Iris pigment epithelial cell (primary cell): ENCODE data around the gene NCAM1.

Experiments
- DNase-seq: peaks from one replicate; pipeline ENCODE4 v3.0.0-alpha.2; 2011; ENCODE audit warnings: low read depth

Gene NCAM1

DNA sequence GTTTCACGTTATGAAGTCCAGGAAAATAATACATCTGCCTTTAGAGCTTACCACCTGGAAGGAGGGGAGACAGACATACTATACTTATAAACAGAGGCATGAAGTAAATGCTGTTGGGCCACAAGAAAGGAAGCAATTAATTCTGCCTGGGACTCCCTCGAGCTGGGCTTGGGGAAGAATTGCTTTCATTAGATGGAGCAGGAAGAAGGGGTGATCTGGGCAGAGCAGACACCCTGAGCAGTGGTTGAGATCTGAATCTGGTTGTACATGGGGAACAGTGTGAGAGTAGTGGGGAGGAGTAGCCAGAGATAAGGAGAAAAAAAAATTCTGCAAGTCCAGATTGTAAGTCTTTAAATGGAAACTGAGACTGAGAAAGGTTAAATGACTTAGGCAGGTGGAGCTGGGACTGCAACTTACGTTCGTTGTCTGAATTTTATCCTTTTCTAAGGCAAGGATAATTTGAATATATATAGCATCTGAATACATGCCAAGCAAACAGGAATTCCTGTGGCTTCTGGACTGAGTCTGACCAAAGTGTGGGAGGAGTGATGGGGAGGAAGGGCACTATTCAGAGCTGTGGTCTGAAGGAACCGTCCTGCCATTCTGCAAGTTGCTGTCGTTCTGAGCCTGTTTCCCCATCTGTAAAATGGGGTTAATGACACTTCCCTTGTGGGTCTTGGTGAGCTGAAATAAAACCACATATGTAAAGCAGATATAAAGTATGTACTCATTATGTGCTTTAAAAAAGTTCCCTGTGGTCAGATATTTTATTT is 7.9 kb downstream of the NCAM1 start:
- DNase-seq: peak; percentile 84

DNA sequence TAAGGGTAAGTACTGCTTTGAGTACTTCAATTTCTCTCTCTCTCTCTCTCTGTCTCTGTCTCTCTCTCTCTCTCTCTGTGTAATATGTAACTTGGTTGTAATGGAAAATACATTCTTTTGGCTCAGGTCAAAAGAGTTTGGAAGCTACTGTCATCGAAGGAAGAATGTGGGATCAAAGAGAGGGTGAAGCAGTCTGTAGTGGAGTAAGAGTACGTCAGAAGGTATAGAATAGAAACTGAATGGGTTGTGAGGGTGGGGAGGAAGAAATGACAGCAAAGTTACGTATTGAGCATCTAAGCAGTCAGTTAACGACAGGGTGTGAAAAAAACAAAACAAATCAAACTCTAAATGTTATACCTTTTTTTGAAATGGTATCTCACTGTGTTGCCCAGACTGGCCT is 10.0 kb downstream of the NCAM1 start:
- DNase-seq: no peak

GRCh38 chr11:112971827-112972226 is 10.6 kb downstream of the NCAM1 start:
- DNase-seq: no peak

GRCh38 chr11:112972399-112973145 is 11.4 kb downstream of the NCAM1 start:
- DNase-seq: no peak

DNA sequence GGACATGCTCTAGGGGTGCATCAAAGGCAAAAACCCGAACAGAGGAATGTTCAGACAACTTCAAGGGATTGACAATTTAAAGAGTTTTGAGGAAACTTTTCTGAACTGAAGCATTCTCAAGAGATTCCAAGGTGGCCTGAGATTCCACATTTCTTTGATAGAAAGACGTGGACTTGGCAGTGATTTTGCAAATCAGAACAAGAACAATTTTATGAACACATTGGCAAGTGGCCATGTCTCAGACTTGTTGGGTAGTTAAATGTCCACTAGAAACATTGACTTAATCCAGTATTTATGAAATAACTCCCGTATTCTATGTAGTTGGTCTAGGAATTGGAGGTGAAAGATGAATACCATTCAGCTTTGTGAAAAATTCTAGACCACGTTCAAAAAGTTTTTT is 13.8 kb downstream of the NCAM1 start:
- peak; percentile 28 for DNase-seq

DNA sequence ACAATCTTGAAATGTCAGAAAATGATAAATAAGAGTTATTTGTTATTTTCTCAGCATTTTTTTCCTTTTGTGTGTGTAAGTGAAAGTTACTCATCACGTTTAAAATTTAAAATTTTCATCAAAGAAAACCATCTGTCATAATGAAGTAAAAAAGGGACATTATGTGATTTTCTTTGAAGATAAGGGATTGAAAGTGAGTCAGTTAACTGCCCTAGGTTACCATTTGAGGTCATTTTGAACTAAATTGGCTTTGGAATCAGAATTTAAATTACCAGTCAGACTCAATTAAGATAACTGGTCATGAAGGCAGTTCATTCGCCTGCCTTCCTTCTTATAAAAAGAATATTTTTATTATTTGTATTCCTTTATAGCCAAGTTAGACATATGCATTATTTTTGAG is 14.3 kb downstream of the NCAM1 start:
- no peak for DNase-seq

GRCh38 chr11:112977755-112978154 is 16.5 kb downstream of the NCAM1 start:
- DNase-seq: peak; percentile 96

- no peak for DNase-seq
Measured at GRCh38 chr11:112983887-112984286, 22.7 kb downstream of the NCAM1 start.

DNA sequence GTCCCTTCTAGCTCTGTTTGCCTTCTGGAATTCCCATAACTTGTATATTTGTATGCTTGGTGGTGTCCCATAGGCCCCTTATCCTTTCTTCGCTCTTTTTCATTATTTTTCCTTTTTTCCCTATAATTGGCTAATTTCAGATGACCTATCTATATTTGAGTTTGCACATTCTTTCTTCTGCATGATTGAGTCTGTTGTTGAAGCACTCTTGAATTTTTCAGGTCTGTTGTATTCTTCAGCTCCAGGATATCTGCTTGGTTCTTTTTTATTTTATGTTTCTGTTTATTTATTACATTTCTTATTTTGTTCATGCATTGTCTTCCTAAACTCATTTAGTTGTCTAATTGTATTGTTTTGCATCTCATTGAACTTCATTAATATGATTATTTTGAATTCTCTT is 28.0 kb downstream of the NCAM1 start:
- DNase-seq: no peak

- DNase-seq: no peak
Measured at GRCh38 chr11:112993808-112994207, 32.6 kb downstream of the NCAM1 start.

DNA sequence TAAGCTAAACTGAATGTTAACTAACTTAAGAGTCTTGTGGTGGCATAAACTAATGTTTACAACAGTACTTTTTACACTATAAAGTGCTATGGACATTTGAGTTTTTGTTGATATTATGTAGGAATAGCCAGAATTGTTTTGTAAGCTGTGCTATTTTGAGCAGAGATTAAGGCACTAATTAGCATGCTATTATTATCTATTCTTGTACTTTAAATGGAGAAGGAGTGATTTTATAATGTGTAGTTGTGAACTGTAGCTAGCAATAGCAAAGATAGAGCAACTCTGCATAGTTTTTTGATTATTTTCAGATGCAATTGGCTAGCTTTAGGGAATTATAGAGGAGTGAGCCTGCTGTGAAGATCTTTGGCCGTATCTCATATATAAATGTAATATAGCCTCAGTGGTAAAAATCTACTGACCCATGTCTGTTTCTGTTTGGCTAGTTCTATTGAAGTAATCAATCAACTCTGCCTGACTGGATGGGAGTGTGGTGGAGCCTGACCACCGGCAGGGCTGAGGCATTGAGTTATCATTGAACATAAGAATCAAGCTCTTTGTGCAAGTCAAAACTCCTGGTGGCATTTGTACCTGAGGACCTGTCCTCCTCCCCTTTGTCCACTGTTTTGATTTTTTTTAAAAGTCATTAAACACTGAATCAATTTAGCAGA is 34.3 kb downstream of the NCAM1 start:
- DNase-seq: no peak

DNA sequence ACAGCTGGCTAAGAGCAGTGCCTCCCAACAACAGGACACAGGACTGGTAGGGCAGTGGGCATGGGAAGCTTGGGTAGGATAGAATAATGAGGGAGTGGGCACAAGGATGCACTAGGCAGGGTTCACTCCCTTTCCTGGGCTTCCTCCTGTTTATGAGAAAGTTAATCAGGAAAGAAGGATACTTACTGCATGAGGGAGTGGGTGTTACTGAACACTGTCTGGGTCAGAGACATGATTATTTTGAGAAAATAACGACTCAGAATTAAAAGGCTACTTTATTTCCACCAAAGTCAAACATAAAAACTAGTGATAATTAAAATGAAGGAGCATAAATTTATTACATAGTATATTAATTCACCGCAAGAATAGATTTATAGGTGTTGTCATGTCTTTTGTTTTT is 35.8 kb downstream of the NCAM1 start:
- no peak for DNase-seq

DNA sequence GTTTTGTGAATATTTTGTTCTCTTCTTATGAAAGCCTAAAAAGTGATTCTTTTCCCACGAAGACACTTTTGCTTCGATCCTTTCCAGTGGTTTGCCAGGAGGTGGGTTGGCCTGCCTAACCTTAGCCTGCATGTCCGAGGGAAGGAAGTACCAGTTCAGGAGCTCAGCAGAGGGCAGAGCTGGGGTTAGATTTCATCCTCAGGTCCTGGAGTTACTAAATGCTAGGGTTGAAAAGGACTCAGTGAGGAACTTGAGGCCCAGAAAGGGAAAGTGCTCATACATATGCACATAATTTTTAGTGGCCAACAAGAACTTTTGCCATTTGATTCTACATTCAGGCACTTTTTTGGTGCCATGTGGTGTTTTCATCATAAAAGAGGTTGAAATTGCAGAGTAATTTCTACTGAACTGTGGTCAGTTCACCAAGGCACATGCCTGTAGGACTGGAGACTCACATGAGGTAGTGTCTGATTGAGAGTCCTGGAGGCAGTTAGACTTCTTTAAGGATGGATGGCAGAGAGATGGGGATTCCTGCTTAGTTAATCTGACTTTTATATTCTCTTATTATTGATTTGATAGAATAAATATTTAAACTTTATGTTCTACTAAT is 36.7 kb downstream of the NCAM1 start:
- no peak for DNase-seq

DNA sequence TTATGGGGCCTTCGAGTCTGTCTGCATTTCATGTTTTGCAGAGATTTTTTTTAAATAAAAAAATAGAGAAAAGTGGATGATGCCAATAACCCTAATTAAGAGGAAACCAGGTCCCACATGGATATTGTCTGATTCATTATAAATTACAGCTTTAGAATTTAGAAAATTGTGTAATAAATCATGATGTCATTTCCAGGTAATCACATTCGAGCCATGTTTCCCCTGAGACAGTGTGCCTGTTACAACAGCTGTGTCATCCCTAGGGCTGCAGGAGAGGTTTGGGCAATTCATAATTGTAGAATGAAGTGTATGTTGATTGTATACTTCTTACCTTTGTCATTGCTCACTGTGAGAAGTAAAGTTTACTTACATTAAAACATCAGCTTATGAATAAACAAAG is 38.3 kb downstream of the NCAM1 start:
- DNase-seq: peak; percentile 16

DNA sequence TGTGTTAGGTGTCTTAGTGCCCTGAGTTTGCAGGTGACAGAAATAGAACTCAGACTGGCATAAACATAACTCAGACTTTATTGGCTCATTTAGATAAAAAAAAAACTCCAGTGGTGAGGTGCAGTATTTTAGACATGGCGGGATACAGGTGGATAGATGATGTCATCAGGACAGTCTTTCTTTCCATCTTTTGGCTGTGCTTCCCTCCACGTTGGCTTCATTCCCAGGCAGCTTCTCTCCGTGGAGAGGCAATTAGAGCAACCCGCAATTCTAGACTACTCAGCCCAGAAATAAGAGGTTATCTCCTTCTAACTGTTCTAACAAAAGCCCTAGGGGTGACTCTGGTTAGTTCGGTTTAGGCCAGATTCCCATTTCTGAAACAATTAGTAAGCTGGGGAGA is 40.5 kb downstream of the NCAM1 start:
- DNase-seq: peak; percentile 37

- peak; percentile 60 for DNase-seq
Measured at GRCh38 chr11:113006896-113007445, 45.8 kb downstream of the NCAM1 start.

GRCh38 chr11:113014262-113015097 is 53.3 kb downstream of the NCAM1 start:
- DNase-seq: peak; percentile 66

DNA sequence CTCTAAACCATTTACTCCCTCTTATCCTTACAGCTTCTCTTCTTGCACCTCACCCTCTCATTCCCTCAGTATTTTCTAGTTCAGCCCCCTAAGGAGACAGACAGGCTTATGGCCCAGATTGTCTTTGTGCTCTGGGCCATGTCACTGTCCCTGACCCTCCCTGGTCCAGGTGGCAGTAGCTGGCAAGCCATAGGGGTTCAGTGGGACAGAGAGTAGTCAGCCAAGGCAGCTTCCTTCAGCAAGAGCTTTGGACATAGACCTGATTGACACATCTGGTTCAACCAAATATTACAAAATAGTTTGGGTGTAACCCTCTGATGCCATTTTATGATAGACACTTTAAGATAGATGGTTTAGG is 53.9 kb downstream of the NCAM1 start:
- no peak for DNase-seq

GRCh38 chr11:113016905-113017304 is 55.7 kb downstream of the NCAM1 start:
- DNase-seq: peak; percentile 84

GRCh38 chr11:113018913-113019312 is 57.7 kb downstream of the NCAM1 start:
- DNase-seq: no peak

- no peak for DNase-seq
Measured at GRCh38 chr11:113019711-113020110, 58.5 kb downstream of the NCAM1 start.
